Right cardiac atrium (tissue), 5 donors: Measurements from ENCODE around the gene ADGRF3. TPM values are rescaled to one million over a fixed set of nuclear protein-coding genes. Genes with fewer than 3 reads are reported as not detected.

Source experiments
- ATAC-seq, 2 donors: fragments of 200-7000 bp; cut with Tn5 transposase; one replicate each; pipeline versions ENCODE4 v1.8.0 to v1.9.1; 2020; ENCODE audit warnings: moderate library complexity in 2 of 2, mild to moderate bottlenecking in 1 of 2
- DNase-seq, 3 donors: peaks; one replicate each; pipeline ENCODE4 v3.0.0-alpha.2; 2020
- H3K27ac ChIP-seq: one replicate; pipeline ENCODE4 v1.5.1; 2013; ENCODE audit warnings: mild to moderate bottlenecking, low read length, control low read depth, moderate library complexity
- H3K27me3 ChIP-seq: one replicate; pipeline ENCODE4 v1.6.1; 2013; ENCODE audit not compliant: control insufficient read depth, insufficient read depth
- H3K4me1 ChIP-seq: one replicate; pipeline ENCODE4 v1.6.1; 2013; ENCODE audit warnings: low read length; ENCODE audit not compliant: control insufficient read depth, insufficient read depth
- H3K4me3 ChIP-seq: one replicate; pipeline ENCODE4 v1.5.1; 2013; ENCODE audit warnings: low read length, control low read depth
- H3K9me3 ChIP-seq: one replicate; pipeline ENCODE4 v1.6.1; 2013; ENCODE audit warnings: low read length; ENCODE audit not compliant: control insufficient read depth
- WGBS: extraction: QIAGEN DNeasy Blood & Tissue Kit; methylation state at CpG from one replicate; pipeline ENCODE4 v1.1.7; 2013; 5-methylcytosine and 5-hydroxymethylcytosine counted together
- intact Hi-C, 4 donors: fragments of 100-400 bp; cut with DNase I; formaldehyde crosslinking; loops; one replicate each; pipeline versions ENCODE4 v1.11.0 to v1.14.0; 2022 to 2023
- polyA plus RNA-seq: library from polyadenylated mRNA; stranded (reverse); fragments of 200-250 nt; gene quantifications from one replicate; pipeline ENCODE4 v1.2.3, GENCODE V29; 2013
- total RNA-seq, 4 donors: library from RNA; stranded (reverse); fragmentation: NEBNext Ultra II Directional; extraction: Animal tissue kit (Norgen Biotek cat#: 25700); gene quantifications; one replicate each; pipeline ENCODE4 v1.2.1, GENCODE V29; 2021
- donor health status: healthy with polysubstance abuse.
- donor health status: DM: no; HTN: yes; CAD: no.
- donor health status: DM: no; HTN: no; CAD: no.
- donor health status: DM: no; HTN: yes; CAD: no; lungs with severe emphysema.
- donor health status: DM: yes; HTN: yes; CAD: no.

ADGRF3 gene
- total and polyA plus RNA-seq, 5 donors: 0.11 to 0.14 TPM; not detected in 3

DNA sequence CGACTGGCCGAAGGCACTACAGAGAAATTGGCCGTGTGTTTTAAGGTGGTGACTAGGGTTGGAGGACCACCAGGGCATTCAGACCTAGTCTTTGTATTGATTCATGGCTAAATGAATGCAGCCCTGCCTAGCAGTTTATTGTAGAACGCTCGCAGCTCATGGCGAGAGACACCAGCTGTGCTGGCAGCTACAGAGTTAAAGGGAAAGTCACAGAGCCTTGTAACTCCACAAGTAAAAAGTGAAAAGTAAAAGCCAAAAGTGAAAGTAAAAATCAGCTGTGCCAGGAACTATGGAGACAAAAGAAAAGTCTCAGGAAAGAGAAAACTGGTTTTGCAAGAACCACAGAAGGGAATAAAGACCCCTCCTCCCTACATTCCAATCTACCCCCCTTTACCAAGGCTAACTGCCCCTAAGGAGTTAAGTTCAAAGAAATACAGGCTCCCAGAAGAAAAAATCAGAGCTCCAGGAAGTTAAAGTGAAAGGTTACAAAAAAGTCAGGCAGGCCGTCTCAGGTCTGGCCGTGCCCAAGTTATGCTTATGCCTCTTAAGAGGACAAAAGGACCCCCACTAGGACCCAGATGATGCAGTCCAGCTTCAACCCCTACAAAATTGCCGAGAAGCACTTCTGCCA is 47.0 kb downstream of the ADGRF3 start:
- H3K4me1 ChIP-seq: no peaks in the 10 kb centered on the region
- no peaks in the 10 kb centered on the region for H3K9me3 ChIP-seq
- H3K4me3 ChIP-seq: peak overlapping the region; percentile 38
- peak; percentile 45 to 58 for ATAC-seq
- intact Hi-C loops: no loop called here
- 3% methylated on average over 9 of the region's 9 CpGs for WGBS
- DNase-seq: no peak
- H3K27ac ChIP-seq: peak overlapping the region; percentile 66
- H3K27me3 ChIP-seq: no peaks in the 10 kb centered on the region

DNA sequence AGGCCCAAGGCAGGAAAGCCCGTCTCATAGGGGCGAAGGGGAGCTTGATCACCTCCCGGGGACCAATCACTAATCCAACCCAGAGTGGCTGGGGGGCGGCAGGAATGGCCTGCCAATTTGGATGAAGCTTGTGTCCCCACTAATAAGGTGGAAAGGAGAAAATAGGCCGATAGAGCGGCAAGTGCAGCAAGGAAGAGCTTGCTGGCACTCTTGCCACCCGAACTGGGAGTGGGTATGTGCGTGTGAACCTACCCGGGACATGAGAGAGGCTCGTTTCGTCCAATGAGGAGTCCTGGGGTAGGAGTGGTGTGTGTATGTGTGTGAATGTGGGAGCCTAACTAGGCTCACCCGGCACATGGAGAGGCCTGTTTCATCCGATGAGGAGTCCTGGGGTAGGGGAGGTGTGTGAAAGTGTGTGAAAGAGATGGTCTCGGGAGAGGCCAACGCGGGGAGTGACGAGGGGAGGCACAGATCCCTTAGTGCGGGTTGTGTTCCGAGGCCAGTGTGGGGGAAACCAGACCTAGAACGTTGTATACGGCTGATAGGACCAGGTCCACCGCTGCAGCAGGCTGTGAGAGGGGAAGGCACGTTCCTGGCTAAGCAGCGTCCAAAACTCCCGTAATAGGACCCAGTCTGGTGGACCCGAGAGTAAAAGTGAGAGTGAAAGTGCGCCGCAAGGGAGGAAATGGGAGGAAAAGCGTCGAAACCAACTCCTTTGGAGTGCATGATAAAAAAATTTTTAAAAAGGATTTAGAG is 47.8 kb downstream of the ADGRF3 start:
- intact Hi-C loops: no loop called here
- no peaks in the 10 kb centered on the region for H3K27me3 ChIP-seq

GRCh38 chr2:26298286-26298637 is 48.3 kb downstream of the ADGRF3 start:
- Histone ChIP-seq H3K27ac (no peak overlapping the region), H3K4me3 (no peak overlapping the region), H3K27me3 (no peaks in the 10 kb centered on the region), H3K4me1 (no peaks in the 10 kb centered on the region), H3K9me3 (no peaks in the 10 kb centered on the region)
- 52% methylated on average over 17 of the region's 17 CpGs for WGBS
- DNase-seq (no peak), ATAC-seq (peak in 1 of 2 donors; percentile 7)
- intact Hi-C loops: no loop called here

More for the DNA sequence above, 47.8 kb downstream of the ADGRF3 start:
- Histone ChIP-seq H3K4me1 (no peaks in the 10 kb centered on the region), H3K27ac (no peak overlapping the region), H3K4me3 (peak overlapping the region; percentile 38), H3K9me3 (no peaks in the 10 kb centered on the region)
- ATAC-seq: peak; percentile 84 to 85
- peak in 2 of 3 donors; percentile 44 to 73 for DNase-seq
- WGBS: 19% methylated on average over 30 of the region's 30 CpGs

- H3K4me3 ChIP-seq: no peak overlapping the region
- H3K4me1 ChIP-seq: no peaks in the 10 kb centered on the region
- no peak overlapping the region for H3K27ac ChIP-seq
- 78% methylated on average over 3 of the region's 3 CpGs for WGBS
- no peaks in the 10 kb centered on the region for H3K27me3 ChIP-seq
- intact Hi-C loops: no loop called here
- no peak for ATAC-seq
- H3K9me3 ChIP-seq: no peaks in the 10 kb centered on the region
- DNase-seq: no peak
These were observed 49.5 kb downstream of the ADGRF3 start for GRCh38 chr2:26297061-26297460.

- Histone ChIP-seq H3K27ac (no peak overlapping the region), H3K27me3 (no peaks in the 10 kb centered on the region), H3K4me3 (no peak overlapping the region), H3K4me1 (no peaks in the 10 kb centered on the region), H3K9me3 (no peaks in the 10 kb centered on the region)
- intact Hi-C loops: no loop called here
- ATAC-seq (no peak), DNase-seq (no peak)
- WGBS: 66% methylated on average over 1 of the region's 1 CpG
These were observed 51.1 kb downstream of the ADGRF3 start for GRCh38 chr2:26295511-26295910.

DNA sequence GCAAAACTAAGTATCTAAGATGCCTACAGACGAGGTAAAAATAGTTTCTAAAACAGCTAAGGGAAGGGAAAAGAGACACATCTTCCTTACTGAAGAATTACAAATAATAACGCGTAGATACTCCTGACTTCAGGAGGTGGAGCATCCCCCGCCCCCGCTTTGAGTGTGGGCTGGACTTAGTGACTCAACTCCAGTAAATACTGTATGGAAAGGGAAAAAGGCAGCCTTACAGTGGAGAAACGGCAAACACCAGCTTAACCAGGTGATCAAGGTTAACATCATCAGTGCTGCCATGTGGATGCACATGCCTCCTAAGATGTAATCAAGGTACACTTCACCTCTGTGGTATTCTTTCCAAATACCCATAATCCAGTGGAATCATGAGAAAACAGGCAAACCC is 53.9 kb downstream of the ADGRF3 start:
- DNase-seq: no peak
- WGBS: 56% methylated on average over 6 of the region's 6 CpGs
- no peaks in the 10 kb centered on the region for H3K27me3 ChIP-seq
- intact Hi-C loops: no loop called here
- H3K9me3 ChIP-seq: no peaks in the 10 kb centered on the region
- no peak overlapping the region for H3K27ac ChIP-seq
- ATAC-seq: peak in 1 of 2 donors; percentile 25
- no peaks in the 10 kb centered on the region for H3K4me1 ChIP-seq
- H3K4me3 ChIP-seq: no peak overlapping the region

GRCh38 chr2:26290001-26290400 is 56.6 kb downstream of the ADGRF3 start:
- intact Hi-C loops: no loop called here

GRCh38 chr2:26285931-26286330 is 60.7 kb downstream of the ADGRF3 start:
- H3K27me3 ChIP-seq: no peaks in the 10 kb centered on the region
- no peak overlapping the region for H3K4me3 ChIP-seq
- no peak overlapping the region for H3K27ac ChIP-seq
- no peaks in the 10 kb centered on the region for H3K4me1 ChIP-seq
- no peak for ATAC-seq
- no peak for DNase-seq
- intact Hi-C loops: loop anchor here in 3 of 4 donors (10.0 kb wide), 3 partner anchors 51 to 71 kb away; no protein-coding TSS in a partner anchor
- 99% methylated on average over 3 of the region's 3 CpGs for WGBS
- no peaks in the 10 kb centered on the region for H3K9me3 ChIP-seq

More at GRCh38 chr2:26290001-26290400, 56.6 kb downstream of the ADGRF3 start:
- Histone ChIP-seq H3K27me3 (no peaks in the 10 kb centered on the region), H3K27ac (no peak overlapping the region), H3K4me3 (no peak overlapping the region), H3K4me1 (no peaks in the 10 kb centered on the region), H3K9me3 (no peaks in the 10 kb centered on the region)
- WGBS: 62% methylated on average over 1 of the region's 1 CpG
- DNase-seq (no peak), ATAC-seq (no peak)

- DNase-seq (no peak), ATAC-seq (no peak)
- intact Hi-C loops: loop anchor here in 3 of 4 donors (10.0 kb wide), 3 partner anchors 49 to 69 kb away; no protein-coding TSS in a partner anchor
- Histone ChIP-seq H3K27ac (no peak overlapping the region), H3K9me3 (no peaks in the 10 kb centered on the region), H3K4me3 (no peak overlapping the region), H3K27me3 (no peaks in the 10 kb centered on the region), H3K4me1 (no peaks in the 10 kb centered on the region)
- WGBS: 95% methylated on average over 3 of the region's 3 CpGs
These were observed 62.5 kb downstream of the ADGRF3 start for GRCh38 chr2:26284132-26284531.

DNA sequence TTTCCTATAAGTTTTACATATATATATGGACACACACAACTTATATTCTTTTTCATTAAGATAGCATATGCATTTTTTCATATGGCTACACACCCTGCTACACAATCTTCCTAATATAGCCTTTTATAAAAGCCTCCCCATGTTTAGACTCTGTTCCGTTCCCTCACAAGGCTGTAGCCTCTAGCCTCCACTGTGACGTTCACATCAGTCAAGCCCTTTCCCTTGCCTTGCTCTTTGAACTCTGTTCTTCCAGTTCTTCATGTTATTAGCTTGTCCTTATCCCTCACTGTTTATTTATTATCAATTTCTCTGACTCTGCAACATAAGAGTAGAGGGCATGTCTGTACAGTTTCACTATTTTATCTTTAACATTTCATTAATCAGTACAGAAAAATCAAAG is 63.0 kb downstream of the ADGRF3 start:
- intact Hi-C loops: loop anchor here in 3 of 4 donors (10.0 kb wide), 3 partner anchors 49 to 69 kb away; no protein-coding TSS in a partner anchor
- no peak overlapping the region for H3K27ac ChIP-seq
- ATAC-seq (no peak), DNase-seq (no peak)
- no peaks in the 10 kb centered on the region for H3K27me3 ChIP-seq
- WGBS: 90% methylated on average over 2 of the region's 2 CpGs
- H3K4me3 ChIP-seq: no peak overlapping the region
- no peaks in the 10 kb centered on the region for H3K9me3 ChIP-seq
- H3K4me1 ChIP-seq: no peaks in the 10 kb centered on the region

- no peak overlapping the region for H3K4me3 ChIP-seq
- H3K4me1 ChIP-seq: peaks cover 1% of the 10 kb centered on the region
- intact Hi-C loops: loop anchor here in 3 of 4 donors (10.0 kb wide), 3 partner anchors 46 to 66 kb away; no protein-coding TSS in a partner anchor
- H3K27ac ChIP-seq: no peak overlapping the region
- no peaks in the 10 kb centered on the region for H3K9me3 ChIP-seq
- no peak for DNase-seq
- WGBS: 86% methylated on average over 2 of the region's 2 CpGs
- no peaks in the 10 kb centered on the region for H3K27me3 ChIP-seq
- no peak for ATAC-seq
These were observed 65.4 kb downstream of the ADGRF3 start for GRCh38 chr2:26281226-26281625.
